HuH-7.5 (cell line): ENCODE results near the gene RNU2-63P.
"Not testable (repeated sequence)": the region's sequence is repeated elsewhere in the genome, so short reads cannot be mapped to it uniquely, and the experiment has no call there.

Experiments used
- DNase-seq: peaks from one replicate; pipeline ENCODE4 v3.0.0; 2011; ENCODE audit warnings: low spot score

Gene RNU2-63P

GRCh38 chr2:88016086-88016959, at the start of gene RNU2-63P:
Gene RNU2-63P, minus strand, starts transcription at chr2:88016547.
- DNase-seq, result peak; percentile 51

DNA sequence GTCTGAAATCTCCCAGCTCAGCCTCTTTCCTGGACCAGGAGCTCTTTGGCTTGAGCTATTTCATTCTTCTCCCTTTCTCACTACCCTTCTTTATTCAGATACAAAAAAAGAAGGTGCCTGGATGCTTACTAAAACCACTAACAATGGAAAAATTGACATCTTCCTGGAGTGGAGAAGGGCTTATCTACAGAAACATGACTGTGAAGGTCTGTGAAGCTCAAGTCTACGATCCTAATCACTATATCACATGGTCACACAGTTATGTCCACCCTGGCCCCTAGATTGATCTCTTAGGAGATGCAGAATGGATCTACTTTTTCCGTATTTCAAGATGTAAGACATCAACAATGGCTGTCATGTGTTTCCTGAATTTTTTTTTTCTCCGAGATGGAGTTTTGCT, 44.9 kb upstream of the RNU2-63P start:
- no peak for DNase-seq

- no peak for DNase-seq
Observed at GRCh38 chr2:88060907-88061275, 44.5 kb upstream of the RNU2-63P start.

GRCh38 chr2:88059979-88060906, 43.9 kb upstream of the RNU2-63P start:
- DNase-seq, result peak; percentile 76

DNA sequence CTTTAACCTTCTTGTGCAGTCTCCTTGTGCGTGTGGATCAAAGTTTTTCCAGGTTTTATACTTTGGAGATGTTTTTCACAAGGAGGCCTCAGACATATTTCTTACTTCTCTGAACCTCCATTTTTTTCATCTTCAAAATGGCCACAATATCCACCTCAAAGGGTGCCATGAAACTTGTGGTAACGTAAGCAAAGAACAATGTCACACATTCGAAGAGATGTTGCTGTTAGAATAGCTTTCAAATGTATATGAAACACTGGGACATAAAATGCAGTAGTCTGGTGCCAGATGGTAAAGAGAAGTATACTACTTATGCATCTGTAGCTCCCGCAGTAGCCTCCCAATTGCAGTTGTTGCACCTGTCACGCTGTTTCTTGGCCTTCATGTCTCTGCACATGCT, 41.8 kb upstream of the RNU2-63P start:
- DNase-seq, result no peak

DNA sequence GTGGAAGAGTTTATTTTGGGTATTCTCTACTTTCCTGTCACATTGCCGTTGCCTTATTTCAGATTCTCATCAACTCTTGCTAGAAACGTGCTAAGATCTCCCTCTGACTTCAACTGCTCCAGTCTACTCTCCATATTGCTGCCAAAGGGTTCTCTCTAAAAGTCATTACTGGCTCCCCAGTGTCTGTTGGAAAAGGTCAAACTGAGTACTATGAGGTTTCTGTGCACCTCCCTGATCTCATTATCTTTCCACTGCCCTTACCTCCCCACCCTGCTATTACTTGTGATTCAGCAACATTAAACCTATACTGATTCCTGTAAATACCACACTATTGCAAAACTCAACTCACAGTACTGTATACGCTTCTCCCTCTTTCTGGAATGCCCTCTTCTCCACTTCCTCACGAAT, 41.1 kb upstream of the RNU2-63P start:
- DNase-seq, result no peak

GRCh38 chr2:88055371-88056128, 39.2 kb upstream of the RNU2-63P start, which contains the start of gene KRCC1:
Gene KRCC1, minus strand, starts transcription at chr2:88055783. Its CDS starts 27,220 bp downstream, at chr2:88028563.
- peak; percentile 87 for DNase-seq

DNA sequence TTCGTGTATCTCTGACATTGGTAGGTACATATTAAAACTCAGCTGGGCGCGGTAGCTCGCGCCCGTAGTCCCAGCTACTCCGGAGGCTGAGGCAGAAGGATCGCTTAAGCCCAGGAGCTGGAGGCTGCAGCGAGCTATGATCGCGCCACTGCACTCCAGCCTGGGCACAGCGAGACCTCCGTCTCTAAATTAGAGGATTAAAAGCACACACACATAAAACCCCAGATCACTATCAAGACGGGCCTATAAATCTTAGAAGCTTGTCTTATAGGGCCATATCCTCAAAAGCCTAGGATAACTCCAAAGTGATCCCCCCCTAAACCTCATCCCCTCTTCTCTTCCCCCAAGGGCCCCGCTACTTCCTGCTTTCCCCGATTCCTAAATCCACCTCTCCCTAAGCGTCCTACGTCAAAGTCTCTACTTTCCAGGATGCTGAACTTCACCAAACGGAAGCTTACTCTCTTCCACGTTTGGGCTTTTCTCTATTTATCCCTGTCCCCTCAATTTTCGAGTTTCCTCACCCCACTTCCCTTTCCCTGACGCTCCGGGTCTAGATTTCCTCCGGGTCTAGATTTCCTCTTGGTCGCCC, 38.5 kb upstream of the RNU2-63P start:
- DNase-seq, result peak; percentile 31

DNA sequence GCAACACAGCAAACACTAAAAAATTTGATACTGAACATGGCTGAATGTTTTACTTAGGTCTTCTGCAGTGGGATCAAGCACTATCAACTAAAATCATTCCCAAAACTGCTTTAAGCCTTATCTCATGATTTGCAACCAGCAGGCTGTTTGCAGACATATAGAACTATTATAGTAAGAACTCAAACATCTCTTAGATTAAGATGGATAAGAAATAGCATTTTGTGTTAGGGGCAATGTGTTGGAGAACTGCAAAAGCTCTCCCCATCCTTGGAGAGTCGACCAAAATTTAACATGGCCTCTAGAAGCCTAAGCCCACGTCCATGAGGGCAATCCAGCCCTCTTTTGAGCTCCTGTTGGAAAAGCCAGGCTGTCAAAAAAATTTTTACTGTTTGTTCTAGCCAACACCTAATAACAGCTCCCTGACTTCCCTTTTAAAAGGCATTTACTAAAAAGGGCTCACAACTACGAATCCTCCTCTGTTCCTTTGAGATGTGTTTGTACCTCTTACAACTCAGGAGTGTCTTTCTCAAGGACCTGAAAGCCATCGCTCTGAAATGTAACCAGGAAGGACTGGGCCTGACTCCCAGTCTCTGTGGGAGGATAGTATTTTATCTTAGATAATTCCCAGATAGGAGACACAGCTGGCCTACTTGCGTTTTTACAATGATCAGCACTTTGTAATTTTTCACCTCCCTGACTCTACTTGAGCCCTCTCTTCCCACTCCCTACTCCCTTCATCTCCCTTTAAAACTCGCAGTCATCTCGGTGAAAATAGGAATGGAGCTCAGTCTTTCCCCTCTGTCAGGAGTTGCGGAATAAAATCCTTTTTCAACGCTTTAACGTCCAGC, 37.8 kb upstream of the RNU2-63P start:
- no peak for DNase-seq

- no peak for DNase-seq
Observed at GRCh38 chr2:88053296-88053695, 36.9 kb upstream of the RNU2-63P start.

DNA sequence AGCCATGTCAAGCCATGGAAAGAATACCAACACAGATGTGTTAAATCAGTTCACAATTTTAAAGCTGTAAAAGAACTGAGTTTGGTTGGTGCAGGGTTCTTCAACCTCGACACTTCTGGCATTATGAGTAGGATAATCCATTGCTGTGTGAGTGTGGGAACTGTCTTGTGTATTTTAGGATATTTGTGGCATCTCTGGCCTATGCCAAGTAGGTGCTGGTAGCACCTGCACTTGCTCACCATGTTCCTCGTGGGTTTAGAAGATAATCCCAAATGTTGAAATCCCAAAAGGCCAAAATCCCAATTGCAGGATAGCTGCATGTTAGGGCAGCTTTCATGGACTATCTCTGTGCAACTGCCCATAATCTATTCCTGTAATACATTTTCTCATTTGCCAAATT, 35.4 kb upstream of the RNU2-63P start:
- DNase-seq, result no peak

DNA sequence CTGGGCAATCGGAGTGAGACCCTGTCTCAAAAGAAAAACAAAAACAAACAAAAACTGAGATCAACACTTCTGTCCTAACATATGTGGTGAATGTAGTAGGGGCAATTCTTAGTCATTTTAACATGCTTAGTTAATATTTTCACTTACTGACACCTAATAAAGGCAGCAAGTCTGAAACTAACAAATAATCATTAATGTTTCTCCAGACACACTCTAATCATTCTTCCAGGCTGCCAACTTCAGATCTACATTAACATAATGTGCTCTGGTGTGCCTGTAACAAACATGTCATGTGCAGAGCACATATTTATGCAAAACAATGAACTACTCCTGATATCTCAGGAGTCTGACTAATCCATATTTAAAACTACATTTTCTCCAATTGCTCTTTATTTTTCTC, 33.3 kb upstream of the RNU2-63P start:
- DNase-seq, result no peak

- DNase-seq, result no peak
Observed at GRCh38 chr2:88048541-88048940, 32.2 kb upstream of the RNU2-63P start.

- not testable (repeated sequence) for DNase-seq
Observed at GRCh38 chr2:88045561-88045960, 29.2 kb upstream of the RNU2-63P start.

- DNase-seq, result no peak
Observed at GRCh38 chr2:88042476-88042875, 26.1 kb upstream of the RNU2-63P start.

- DNase-seq, result no peak
Observed at GRCh38 chr2:88038263-88039105, 22.1 kb upstream of the RNU2-63P start.

- no peak for DNase-seq
Observed at GRCh38 chr2:88036606-88037005, 20.3 kb upstream of the RNU2-63P start.

DNA sequence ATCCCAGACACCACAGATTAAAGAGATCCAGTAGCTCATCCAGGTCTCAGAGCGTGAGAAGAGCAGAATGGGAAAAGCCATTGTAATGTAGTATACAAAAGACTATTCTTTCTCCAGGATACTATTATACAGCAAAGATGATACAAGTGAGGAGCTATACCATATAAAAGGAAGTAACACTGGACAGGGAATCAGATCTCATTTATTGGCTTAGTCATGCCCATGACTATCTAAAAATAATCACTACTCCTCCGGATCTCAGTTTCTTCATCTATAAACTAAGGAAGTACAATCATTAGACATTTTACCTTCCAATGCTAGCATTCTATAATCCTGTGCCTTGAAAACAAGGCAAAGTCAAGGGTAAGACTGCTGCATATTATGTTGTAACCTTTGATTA, 19.8 kb upstream of the RNU2-63P start:
- no peak for DNase-seq

DNA sequence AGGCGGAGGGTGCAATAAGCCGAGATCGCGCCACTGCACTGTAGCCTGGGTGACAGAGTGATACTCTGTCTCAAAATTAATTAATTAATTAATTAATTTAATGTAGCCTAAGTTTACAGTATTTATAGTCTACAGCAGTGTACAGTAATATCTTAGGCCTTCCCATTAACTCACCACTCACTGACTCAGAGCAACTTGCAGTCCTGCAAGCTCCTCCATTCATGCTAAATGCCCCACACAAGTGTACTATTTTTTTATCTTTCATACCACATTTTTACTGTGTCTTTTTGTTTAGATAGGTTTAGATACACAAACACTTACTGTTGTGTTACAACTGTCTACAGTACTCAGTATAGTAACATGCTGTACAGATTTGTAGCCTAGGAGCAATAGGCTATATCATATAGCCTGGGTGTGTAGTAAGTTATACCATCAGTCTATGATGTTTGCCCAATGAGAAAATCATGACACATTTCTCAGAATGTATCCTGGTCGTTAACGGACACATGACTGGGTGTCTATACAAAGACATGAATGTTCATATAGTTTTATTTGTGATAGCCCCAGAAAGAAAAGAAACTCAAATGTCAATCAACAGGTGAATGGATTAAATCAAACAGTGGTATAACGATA, 15.8 kb upstream of the RNU2-63P start:
- no peak for DNase-seq
